Upper lobe of left lung (tissue), 4 donors: Measurements from ENCODE around the gene SULF2.

Source experiments
- EP300 ChIP-seq, 4 donors: sonication (generic); formaldehyde crosslinking; IDR thresholded peaks; one replicate each; pipeline ENCODE4 v1.5.1; 2017; ENCODE audit warnings: antibody characterized with exemption in 4 of 4, control low read depth in 2 of 4
- POLR2A ChIP-seq, 4 donors: fragments of 450-650 bp; IDR thresholded peaks; one replicate each; pipeline ENCODE4 v1.5.1; 2016 to 2017; ENCODE audit warnings: antibody characterized with exemption in 4 of 4, mild to moderate bottlenecking in 2 of 4
- POLR2AphosphoS5 ChIP-seq, 2 donors: sonication (generic); formaldehyde crosslinking; IDR thresholded peaks; one replicate each; pipeline ENCODE4 v1.5.1; 2017; ENCODE audit warnings: antibody characterized with exemption in 2 of 2
- TF ChIP-seq, protein P1 (sequence below), 6 experiments: fragments of 450-650 bp in 4 of 6; fragments of 200-600 bp in 2 of 6; sonication (generic) in 2 of 6; IDR thresholded peaks; one replicate each; pipeline ENCODE4 v1.5.1; 2016 to 2019; ENCODE audit warnings: antibody characterized with exemption in 6 of 6

DNA sequence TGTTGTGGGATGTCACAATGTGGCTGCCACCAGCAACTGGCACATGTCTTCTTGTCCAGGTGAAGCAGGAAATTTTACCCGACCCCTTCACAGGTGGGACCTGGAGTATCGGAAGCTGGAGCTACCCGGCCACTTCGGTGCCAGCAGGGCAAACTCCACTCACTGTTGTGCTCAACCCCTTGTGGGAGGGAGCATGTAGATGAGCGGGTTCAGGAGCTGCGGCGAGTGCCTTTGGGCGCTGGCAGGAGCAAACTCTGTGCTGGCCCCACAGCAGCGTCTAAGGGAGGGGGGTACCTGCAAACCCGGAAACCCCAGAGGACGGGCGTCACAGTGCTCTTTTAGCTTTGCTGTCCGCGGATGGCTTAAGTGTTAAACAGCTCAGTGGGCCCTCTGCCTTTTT is 20.7 kb upstream of the SULF2 start:
- TF ChIP-seq, protein P1, sequence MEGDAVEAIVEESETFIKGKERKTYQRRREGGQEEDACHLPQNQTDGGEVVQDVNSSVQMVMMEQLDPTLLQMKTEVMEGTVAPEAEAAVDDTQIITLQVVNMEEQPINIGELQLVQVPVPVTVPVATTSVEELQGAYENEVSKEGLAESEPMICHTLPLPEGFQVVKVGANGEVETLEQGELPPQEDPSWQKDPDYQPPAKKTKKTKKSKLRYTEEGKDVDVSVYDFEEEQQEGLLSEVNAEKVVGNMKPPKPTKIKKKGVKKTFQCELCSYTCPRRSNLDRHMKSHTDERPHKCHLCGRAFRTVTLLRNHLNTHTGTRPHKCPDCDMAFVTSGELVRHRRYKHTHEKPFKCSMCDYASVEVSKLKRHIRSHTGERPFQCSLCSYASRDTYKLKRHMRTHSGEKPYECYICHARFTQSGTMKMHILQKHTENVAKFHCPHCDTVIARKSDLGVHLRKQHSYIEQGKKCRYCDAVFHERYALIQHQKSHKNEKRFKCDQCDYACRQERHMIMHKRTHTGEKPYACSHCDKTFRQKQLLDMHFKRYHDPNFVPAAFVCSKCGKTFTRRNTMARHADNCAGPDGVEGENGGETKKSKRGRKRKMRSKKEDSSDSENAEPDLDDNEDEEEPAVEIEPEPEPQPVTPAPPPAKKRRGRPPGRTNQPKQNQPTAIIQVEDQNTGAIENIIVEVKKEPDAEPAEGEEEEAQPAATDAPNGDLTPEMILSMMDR (IDR thresholded peaks at IDR 0.05) = no peak
- TF ChIP-seq POLR2AphosphoS5 (IDR thresholded peaks at IDR 0.05) (no peak), POLR2A (IDR thresholded peaks at IDR 0.05) (no peak), EP300 (IDR thresholded peaks at IDR 0.05) (no peak)
